ENCODE results near the gene RNASE4.
"Not testable (repeated sequence)": the region's sequence is repeated elsewhere in the genome, so short reads cannot be mapped to it uniquely, and the experiment has no call there.

Gene RNASE4

DNA sequence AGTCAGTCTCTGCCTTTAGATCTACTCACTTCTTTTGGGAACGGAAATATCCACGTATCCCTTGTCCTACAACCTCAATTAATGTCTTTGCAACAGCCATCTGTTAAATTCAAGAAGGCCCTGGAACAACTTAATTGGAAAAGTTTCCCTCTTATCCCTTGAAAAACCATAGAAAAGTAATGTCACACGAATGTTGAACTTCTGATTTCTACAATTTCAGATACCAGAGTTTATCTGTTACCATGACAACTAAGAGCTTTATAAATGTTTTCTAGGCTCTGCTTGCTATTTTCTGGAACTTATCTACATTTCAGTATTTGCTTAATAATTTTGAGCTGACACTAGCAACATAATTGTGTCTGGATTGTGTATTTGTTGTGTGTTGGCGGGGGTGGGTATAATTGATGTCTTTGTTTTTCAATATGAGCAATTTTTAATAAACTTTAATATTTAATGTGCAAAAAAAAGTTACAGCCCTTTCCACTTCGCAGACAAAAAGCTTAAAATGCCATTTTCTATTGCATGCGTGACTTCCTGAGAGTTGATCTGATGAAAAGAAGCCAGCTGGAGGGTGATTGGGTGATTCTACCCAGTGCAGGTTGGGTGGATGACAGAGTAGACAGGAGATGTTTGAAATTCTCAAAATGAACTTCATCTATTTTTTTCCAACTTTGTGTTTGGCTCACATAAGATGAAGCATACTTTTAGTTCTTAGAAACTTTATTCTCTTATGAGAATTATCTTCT lies 49.5 kb downstream of the RNASE4 start:
- no peak for DNase-seq (ENCODE audit: extremely low read depth, insufficient read length)
- Histone ChIP-seq H3K4me3 (replicated peaks; ENCODE audit: low read depth, low read length) (no peak overlapping the region), H3K27me3 (replicated peaks; ENCODE audit: control insufficient read depth, insufficient read depth, low read length) (no peaks in the 10 kb centered on the region), H3K36me3 (ENCODE audit: control insufficient read depth, insufficient read depth, low read length) (no peaks in the 10 kb centered on the region)
- TF ChIP-seq, protein P1, sequence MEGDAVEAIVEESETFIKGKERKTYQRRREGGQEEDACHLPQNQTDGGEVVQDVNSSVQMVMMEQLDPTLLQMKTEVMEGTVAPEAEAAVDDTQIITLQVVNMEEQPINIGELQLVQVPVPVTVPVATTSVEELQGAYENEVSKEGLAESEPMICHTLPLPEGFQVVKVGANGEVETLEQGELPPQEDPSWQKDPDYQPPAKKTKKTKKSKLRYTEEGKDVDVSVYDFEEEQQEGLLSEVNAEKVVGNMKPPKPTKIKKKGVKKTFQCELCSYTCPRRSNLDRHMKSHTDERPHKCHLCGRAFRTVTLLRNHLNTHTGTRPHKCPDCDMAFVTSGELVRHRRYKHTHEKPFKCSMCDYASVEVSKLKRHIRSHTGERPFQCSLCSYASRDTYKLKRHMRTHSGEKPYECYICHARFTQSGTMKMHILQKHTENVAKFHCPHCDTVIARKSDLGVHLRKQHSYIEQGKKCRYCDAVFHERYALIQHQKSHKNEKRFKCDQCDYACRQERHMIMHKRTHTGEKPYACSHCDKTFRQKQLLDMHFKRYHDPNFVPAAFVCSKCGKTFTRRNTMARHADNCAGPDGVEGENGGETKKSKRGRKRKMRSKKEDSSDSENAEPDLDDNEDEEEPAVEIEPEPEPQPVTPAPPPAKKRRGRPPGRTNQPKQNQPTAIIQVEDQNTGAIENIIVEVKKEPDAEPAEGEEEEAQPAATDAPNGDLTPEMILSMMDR (IDR thresholded peaks at IDR 0.05; ENCODE audit: insufficient read depth, low read length, poor library complexity, severe bottlenecking) = no peak

DNA sequence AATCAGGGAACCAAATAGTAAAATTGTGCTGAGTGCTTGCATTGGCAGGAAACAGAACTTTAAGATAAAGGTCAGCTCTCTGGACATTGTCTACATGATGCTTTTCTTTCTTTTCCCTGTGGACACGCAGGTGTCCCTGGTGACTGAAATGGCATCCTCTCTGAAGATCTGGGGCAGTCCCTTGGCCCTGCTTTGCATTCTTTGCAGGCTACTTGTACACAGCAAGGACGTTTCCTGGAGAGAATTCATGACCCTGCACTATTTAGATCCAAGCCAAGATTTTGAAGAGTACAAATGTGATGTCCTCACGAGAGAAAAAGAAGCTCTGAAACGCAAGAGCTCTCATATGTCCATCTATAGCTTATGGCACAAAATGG lies 50.1 kb downstream of the RNASE4 start:
- H3K27me3 ChIP-seq (replicated peaks; ENCODE audit: control insufficient read depth, insufficient read depth, low read length) = no peaks in the 10 kb centered on the region
- no peak overlapping the region for H3K4me3 ChIP-seq (replicated peaks; ENCODE audit: low read depth, low read length)
- TF ChIP-seq, protein P1 (IDR thresholded peaks at IDR 0.05; ENCODE audit: insufficient read depth, low read length, poor library complexity, severe bottlenecking) = no peak
- no peak for DNase-seq (ENCODE audit: extremely low read depth, insufficient read length)
- no peaks in the 10 kb centered on the region for H3K36me3 ChIP-seq (ENCODE audit: control insufficient read depth, insufficient read depth, low read length)

DNA sequence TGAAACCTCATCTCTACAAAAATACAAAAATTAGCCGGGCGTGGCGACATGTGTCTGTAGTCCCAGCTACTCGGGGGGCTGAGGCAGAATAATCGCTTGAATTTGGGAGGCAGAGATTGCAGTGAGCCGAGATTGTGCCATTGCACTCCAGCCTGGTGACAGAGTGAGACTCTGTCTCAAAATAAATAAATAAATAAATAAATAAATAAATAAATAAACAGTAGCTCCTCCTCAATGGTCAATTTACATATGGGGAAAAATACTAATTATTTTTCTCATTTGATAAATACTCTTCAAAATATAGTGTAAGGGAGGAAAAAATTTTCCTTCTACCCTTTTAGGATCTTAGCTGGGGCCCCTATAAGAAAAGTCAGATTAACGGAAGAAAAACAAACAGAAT lies 53.9 kb downstream of the RNASE4 start:
- H3K27me3 ChIP-seq (replicated peaks; ENCODE audit: control insufficient read depth, insufficient read depth, low read length); DNase-seq (ENCODE audit: extremely low read depth, insufficient read length); H3K4me3 ChIP-seq (replicated peaks; ENCODE audit: low read depth, low read length); H3K36me3 ChIP-seq (ENCODE audit: control insufficient read depth, insufficient read depth, low read length): not testable (repeated sequence)

DNA sequence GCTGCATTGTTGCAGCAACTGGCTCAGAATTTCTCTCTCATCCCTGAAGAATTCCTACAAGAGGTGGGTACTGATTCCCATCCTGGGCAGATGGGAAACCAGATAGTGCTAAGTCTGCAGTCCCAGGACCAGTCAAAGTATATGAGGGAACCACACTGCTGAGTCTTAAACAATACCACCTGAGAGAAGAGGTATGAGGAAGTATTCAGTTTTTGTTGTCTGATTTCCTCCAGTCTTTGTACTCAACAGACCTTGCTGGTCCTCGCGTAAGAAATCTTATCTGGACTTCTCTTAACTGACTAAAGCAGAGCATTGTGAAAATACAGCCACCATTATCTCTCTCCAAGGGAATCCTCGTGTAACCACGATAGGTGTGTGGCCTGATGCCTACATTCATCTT lies 57.8 kb downstream of the RNASE4 start:
- H3K4me3 ChIP-seq (replicated peaks; ENCODE audit: low read depth, low read length) = no peak overlapping the region
- TF ChIP-seq, protein P1 (IDR thresholded peaks at IDR 0.05; ENCODE audit: insufficient read depth, low read length, poor library complexity, severe bottlenecking) = no peak
- H3K27me3 ChIP-seq (replicated peaks; ENCODE audit: control insufficient read depth, insufficient read depth, low read length) = no peaks in the 10 kb centered on the region; the same call in 1 of the 2 replicates
- no peak for DNase-seq (ENCODE audit: extremely low read depth, insufficient read length)
- H3K36me3 ChIP-seq (ENCODE audit: control insufficient read depth, insufficient read depth, low read length) = no peaks in the 10 kb centered on the region

DNA sequence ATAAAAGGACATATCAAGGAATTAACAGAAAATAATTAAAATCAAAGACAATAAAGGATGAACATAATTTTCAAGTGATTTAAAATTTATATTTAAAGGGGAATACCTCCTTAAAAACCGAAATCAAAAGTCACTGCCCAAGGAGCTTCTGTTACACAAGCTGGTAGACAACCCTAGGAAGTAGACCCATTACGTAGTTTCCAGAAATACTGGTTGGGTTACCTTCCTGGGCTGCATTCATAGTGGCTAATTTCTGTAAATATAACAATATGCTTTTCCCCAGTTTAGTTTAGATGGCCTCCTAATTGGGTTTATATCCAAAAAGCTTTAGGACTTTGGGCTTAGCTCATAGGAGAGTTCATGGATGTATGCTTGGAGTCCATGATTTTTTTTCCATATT lies 59.2 kb downstream of the RNASE4 start:
- DNase-seq (ENCODE audit: extremely low read depth, insufficient read length) = no peak
- Histone ChIP-seq H3K4me3 (replicated peaks; ENCODE audit: low read depth, low read length) (no peak overlapping the region), H3K27me3 (replicated peaks; ENCODE audit: control insufficient read depth, insufficient read depth, low read length) (no peaks in the 10 kb centered on the region; the same call in 1 of the 2 replicates), H3K36me3 (ENCODE audit: control insufficient read depth, insufficient read depth, low read length) (no peaks in the 10 kb centered on the region)
- TF ChIP-seq, protein P1 (IDR thresholded peaks at IDR 0.05; ENCODE audit: insufficient read depth, low read length, poor library complexity, severe bottlenecking) = no peak

DNA sequence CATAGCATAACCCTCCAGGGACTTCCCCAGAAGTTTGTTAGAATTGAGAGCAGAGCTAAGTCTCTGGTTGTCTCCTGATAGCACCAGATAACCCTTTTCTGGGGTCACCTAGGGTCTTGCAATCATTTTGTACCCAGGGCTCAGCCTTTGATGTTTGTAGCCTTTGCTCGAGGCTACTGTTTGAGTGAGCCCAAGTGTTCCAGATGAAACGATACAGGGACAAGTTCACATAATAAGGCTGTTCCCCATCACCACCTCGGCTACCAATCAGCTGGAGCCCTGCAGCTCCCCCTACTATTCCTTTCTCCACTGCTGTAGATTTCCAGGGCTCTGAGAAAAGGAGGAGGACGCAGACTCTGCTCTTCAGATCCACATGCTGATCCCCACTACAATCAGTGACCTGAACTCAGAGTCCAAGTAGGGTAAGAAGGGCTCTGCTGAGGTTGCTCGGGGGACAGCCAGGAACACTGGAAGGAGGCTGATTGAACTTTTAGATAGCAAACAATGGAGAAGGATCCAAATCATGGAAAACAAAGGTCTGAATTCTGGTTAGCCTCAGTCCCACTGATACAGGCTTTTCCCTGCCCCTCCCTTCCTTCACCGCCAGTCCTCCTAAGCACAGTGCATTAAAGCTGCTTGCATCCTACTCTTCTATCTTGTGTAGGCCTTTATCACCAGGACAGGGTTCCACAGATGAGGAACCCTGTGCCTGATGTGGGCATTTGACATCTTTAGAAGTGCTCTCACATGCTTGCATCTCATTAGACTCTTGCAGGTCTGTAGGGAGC lies 61.4 kb downstream of the RNASE4 start, which contains the start of gene EDDM3A:
TSS of gene EDDM3A (plus strand) at position 317 of the 788 bp plus-strand sequence. CDS start 1,694 bp downstream, outside the sequence.
- TF ChIP-seq, protein P1 (IDR thresholded peaks at IDR 0.05; ENCODE audit: insufficient read depth, low read length, poor library complexity, severe bottlenecking) = no peak
- no peak for DNase-seq (ENCODE audit: extremely low read depth, insufficient read length)
- Histone ChIP-seq H3K4me3 (replicated peaks; ENCODE audit: low read depth, low read length) (no peak within 1 kb of the TSS), H3K36me3 (ENCODE audit: control insufficient read depth, insufficient read depth, low read length) (no peaks in the 10 kb centered on the region), H3K27me3 (replicated peaks; ENCODE audit: control insufficient read depth, insufficient read depth, low read length) (no peaks in the 10 kb centered on the region)
